HG02610 (cell line): ENCODE measurements around the gene LTBP1.
"Not testable (repeated sequence)": the region's sequence is repeated elsewhere in the genome, so short reads cannot be mapped to it uniquely, and the experiment has no call there.

ENCODE experiments used
- ATAC-seq: cut with Tn5 transposase; IDR thresholded peaks from one replicate; pipeline ENCODE4 v1.9.1; 2021; ENCODE audit warnings: mild to moderate bottlenecking, moderate library complexity; ENCODE audit not compliant: unreplicated experiment

LTBP1 gene

GRCh38 chr2:33033606-33034081, 86.9 kb downstream of the LTBP1 start:
- ATAC-seq: no peak

- ATAC-seq: no peak
These were observed 88.0 kb downstream of the LTBP1 start for GRCh38 chr2:33034784-33035183.

GRCh38 chr2:33038230-33038629, 91.5 kb downstream of the LTBP1 start:
- ATAC-seq: no peak

DNA sequence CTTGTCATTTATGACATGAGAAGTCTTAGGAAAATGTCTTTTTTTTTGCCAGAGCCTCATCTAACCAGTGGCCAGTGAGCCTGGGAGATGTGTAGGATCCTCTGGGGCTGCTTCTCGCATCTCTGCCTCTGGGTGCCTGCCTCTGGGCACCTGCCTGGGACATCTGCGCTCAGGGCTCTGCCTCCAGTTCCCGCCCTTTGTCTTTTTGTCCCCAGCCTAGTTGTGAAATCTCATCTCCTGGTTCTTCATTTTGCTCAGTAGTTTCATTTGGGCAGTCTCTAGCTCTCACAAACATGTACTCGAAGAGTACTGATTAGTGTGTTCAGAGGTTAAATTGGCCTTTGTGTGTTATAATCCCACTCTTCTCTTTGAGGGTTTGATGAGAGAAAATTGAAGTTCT, 92.0 kb downstream of the LTBP1 start:
- no peak for ATAC-seq

DNA sequence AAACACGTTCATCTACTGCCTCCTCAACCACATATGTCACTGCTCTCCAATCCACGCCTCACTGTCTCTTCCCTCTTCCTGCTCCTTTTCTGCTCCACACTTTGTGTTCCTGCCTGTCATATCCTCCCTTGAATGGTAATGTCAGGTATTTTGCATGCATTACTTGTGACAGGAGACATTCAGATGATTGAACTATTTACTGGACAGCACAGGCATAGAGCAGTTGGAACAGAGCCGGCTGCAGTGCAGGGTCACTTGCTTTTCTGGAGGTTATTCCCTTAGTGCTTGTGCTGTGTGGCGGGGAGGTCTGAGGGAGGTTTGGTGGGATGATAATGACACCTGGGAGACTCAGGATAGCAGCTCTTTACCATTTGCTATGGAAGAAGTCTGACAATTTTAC, 93.8 kb downstream of the LTBP1 start:
- ATAC-seq: no peak

- ATAC-seq: no peak
These were observed 95.5 kb downstream of the LTBP1 start for GRCh38 chr2:33042265-33042664.

DNA sequence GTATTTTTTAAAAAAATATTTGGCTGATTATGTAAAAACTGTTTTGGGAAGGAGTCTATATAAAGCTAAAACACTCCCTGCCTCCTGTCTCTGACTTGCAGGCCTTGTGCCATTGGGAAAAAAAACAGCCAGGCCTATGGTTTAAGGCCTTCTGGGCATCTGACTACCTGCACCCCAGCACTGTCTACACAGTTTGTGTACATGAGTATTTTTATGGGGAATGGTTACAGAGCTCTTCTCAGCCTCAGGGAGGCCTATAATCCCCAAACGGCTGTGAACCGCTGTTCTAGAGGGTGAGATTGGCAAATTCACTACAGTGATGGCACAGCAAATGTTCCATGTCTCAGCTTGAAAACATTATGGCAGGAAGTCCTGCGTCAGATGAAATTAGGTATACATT, 96.1 kb downstream of the LTBP1 start:
- ATAC-seq: no peak

DNA sequence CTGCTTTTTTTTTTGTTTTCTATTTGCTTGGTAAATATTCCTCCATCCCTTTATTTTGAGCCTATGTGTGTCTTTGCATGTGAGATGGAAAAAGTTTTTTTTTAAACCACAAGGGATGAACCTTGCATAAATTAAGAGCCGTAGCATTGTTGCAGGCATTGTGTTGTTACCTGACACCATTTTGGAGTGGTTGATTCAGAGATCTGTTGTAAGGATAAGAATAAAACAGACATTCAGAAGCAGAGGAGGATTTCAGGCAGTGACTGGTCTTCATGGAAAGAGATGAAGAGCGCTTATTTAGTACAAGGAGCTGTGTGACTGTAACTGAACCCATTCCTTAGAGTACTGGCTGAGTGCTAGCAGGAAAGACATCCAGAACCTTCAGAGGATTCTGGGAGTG, 101.2 kb downstream of the LTBP1 start:
- no peak for ATAC-seq

GRCh38 chr2:33051586-33052360, 105.0 kb downstream of the LTBP1 start:
- no peak for ATAC-seq

GRCh38 chr2:33052361-33052735, 105.6 kb downstream of the LTBP1 start:
- no peak for ATAC-seq

DNA sequence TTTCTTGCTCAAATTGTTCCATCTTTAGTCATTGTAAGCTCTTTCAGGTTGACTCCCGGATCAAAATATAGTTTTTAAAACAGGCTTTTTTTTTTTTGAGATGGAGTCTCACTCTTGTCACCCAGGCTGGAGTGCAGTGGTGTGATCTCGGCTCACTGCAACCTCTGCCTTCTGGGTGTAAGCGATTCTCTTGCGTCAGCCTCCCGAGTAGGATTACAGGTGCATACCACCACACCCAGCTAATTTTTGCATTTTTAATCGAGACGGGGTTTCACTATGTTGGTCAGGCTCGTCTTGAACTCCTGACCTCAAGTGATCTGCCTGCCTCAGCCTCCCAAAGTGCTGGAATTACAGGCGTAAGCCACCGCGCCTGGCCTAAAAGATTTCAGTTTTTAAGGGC, 106.0 kb downstream of the LTBP1 start:
- not testable (repeated sequence) for ATAC-seq

DNA sequence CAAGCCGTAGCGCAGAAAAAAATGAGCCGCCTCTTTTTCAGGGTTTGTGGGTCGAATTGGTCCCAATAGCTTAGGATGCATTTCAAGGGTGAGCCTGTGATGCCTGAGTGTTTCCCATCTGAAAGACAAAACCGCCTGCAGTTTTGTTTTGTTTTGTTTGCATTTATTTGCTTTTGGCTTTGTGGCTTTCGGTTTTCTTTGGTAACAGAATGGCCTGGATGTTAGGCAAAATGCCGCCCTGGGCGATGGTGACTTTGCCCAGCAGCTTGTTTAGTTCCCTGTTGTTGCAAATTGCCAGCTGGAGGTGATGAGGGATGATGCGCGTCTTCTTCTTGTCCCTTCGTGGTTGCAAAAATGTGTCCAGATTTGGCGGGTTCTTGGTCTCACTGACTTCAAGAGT, 109.4 kb downstream of the LTBP1 start:
- ATAC-seq: no peak

DNA sequence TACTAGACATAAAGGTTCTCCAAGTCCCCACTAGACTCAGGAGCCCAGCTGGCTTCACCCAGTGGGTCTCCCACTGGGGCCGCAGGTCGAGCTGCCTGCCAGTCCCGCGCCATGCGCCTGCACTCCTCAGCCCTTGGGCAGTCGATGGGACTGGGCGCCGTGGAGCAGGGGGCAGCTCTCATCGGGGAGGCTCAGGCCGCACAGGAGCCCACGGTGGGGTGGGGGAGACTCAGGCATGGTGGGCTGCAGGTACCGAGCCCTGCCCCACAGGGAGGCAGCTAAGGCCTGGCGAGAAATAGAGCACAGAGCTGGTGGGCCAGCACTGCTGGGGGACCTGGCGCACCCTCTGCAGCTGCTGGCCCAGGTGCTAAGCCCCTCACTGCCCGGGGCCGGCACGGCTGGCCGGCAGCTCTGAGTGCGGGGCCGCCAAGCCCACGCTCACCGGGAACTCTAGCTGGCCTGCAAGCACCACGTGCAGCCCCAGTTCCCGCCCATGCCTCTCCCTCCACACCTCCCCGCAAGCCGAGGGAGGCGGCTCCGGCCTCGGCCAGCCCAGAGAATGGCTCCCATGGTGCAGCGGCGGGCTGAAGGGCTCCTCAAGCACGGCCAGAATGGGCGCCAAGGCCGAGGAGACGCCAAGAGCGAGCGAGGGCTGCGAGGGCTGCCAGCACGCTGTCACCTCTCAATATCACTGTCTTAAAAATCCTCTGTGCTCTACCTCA, 110.7 kb downstream of the LTBP1 start:
- ATAC-seq: not testable (repeated sequence)

DNA sequence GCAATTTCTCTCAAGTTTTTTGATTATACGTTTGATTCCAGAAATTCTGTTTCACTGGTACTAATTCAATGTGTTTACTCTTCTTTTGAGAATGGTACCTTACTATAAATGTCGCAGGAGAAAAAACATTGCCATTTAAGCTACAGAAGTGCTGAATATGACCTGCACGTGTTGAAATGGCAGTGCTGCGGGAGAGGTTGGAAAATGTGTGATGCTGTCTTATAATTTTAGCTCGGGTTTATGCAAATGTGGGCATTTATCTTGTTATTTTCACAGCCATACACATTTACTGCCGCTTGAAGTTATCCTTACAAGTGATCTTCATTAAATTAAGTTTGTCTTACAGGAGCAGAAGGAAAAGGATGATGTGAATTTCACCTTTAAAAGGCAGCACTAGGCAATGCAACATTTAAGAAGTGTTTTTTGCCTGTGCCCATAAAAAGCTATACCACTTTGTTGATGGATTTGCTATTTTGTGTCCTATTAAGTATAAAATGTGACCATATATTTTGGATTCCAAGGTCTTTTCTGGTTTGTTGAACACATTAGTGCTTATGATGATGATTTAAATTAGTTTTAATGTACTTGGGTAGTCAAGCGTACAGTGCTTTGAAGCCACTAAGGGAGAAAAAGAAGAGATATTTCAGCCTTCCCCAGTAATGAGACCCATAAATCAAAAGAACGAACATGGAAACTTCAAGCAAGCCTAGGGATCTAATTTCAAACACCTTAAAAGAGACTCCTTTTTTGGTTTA, 112.1 kb downstream of the LTBP1 start:
- ATAC-seq: no peak

GRCh38 chr2:33059471-33060156, 112.9 kb downstream of the LTBP1 start:
- no peak for ATAC-seq

GRCh38 chr2:33060405-33060804, 113.7 kb downstream of the LTBP1 start:
- ATAC-seq: no peak

GRCh38 chr2:33062665-33063250, 116.0 kb downstream of the LTBP1 start:
- ATAC-seq: no peak

GRCh38 chr2:33064349-33064801, 117.6 kb downstream of the LTBP1 start:
- no peak for ATAC-seq

- no peak for ATAC-seq
These were observed 120.8 kb downstream of the LTBP1 start for GRCh38 chr2:33067598-33067997.

- ATAC-seq: no peak
These were observed 121.5 kb downstream of the LTBP1 start for GRCh38 chr2:33068261-33068660.
